SU-DHL-6 (cell line): ENCODE data around the gene SOS1.

Experiments
- EZH2phosphoT487 ChIP-seq: fragments of 200-600 bp; sonication (generic), shearing (Covaris generic); conservative IDR thresholded peaks from 2 replicates; pipeline ENCODE4 v1.6.1; 2018; ENCODE audit warnings: mild to moderate bottlenecking, antibody characterized with exemption, low read length, moderate library complexity, mixed read lengths
- TF ChIP-seq, protein P1 (sequence below): fragments of 200-600 bp; sonication (generic); IDR thresholded peaks from one replicate; pipeline ENCODE4 v1.5.1; 2017; ENCODE audit warnings: antibody characterized with exemption, mild to moderate bottlenecking, low read length, moderate library complexity; ENCODE audit not compliant: insufficient read depth, poor library complexity, severe bottlenecking

DNA sequence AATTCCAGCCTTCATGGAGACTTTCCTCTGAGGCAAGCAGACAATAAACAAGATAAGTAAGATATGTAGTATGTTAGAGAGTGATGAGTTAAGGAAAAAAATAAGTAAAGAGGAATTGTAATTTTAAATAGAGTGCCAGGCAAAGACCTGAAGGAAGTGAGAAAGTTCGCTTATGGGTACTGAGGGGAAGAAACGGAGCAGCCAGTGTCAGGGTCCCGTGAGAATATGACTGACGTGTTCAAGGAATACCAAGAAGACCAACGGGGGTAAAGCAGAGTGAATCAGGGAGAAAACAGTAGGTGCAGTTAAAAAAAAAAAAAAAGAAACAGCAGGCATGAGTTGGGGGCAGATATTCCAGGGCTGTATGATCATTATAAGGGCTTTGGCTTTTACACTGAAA is 186.1 kb downstream of the SOS1 start:
- TF ChIP-seq, protein P1, sequence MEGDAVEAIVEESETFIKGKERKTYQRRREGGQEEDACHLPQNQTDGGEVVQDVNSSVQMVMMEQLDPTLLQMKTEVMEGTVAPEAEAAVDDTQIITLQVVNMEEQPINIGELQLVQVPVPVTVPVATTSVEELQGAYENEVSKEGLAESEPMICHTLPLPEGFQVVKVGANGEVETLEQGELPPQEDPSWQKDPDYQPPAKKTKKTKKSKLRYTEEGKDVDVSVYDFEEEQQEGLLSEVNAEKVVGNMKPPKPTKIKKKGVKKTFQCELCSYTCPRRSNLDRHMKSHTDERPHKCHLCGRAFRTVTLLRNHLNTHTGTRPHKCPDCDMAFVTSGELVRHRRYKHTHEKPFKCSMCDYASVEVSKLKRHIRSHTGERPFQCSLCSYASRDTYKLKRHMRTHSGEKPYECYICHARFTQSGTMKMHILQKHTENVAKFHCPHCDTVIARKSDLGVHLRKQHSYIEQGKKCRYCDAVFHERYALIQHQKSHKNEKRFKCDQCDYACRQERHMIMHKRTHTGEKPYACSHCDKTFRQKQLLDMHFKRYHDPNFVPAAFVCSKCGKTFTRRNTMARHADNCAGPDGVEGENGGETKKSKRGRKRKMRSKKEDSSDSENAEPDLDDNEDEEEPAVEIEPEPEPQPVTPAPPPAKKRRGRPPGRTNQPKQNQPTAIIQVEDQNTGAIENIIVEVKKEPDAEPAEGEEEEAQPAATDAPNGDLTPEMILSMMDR, result no peak
- TF ChIP-seq EZH2phosphoT487, result no peak
